G401 (cell line): ENCODE results near the gene EPHB2. TPM values are rescaled to one million over a fixed set of nuclear protein-coding genes. Genes with fewer than 3 reads are reported as not detected.

Source experiments
- DNase-seq: peaks from one replicate; pipeline ENCODE4 v3.0.0-alpha.2; 2015; ENCODE audit warnings: low spot score
- in situ Hi-C: cut with HindIII; loops from 2 replicates; pipeline ENCODE4 v1.10.0; 2016; ENCODE audit warnings: low sequenced_read_pairs, mixed read lengths
- total RNA-seq: library from RNA; depleted of rRNA; stranded (reverse); fragments of >200 nt; shearing (Covaris generic); gene quantifications from 2 replicates; pipeline ENCODE4 v1.2.3, GENCODE V29; 2014

EPHB2 gene
- total RNA-seq, 1 experiment from 2014 or later = 0.14 TPM

DNA sequence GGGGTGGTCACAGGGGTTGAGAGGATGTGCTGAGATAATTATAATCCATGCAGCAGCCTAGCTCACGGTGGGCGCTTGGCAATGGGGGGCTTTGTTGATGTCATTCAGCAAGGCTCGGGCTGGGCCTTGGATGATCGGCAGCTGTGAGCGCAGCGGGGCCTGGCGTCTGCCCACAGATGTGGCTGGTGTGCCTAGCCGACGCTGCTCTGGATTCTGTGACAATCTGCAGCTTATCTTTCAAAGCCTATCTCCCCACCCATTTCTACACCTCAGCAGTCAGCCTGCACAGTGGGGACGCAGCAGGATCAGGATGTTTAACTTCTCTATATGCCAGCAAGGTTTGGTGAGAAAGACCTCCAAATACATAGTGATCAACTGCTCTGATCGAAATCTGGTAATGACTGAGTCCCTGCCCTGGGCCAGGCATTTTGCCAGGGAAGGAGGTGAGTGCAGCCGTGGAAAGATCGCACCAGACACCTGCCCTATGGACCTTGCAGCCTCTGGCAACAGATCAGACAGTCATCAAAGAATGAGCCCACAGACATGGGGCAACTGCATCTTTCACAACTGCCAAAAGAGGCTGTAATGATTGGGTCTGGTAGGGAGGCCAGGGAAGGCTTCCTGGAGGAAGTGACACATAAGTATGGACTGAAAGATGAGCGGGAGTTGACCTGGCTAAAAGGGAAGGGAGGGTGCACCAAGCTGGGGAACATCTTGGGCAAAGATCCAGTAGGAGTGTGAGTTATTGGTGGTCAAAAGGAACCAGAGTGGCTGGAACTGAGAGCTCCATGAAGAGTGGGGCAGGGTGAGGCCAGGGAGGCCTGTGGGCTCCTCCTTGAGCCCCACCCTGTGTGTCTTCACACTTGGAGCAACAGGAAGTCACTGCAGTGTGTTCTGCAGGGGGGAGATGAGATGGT lies 35.3 kb downstream of the EPHB2 start:
- in situ Hi-C loops = no loop called here
- DNase-seq = no peak

DNA sequence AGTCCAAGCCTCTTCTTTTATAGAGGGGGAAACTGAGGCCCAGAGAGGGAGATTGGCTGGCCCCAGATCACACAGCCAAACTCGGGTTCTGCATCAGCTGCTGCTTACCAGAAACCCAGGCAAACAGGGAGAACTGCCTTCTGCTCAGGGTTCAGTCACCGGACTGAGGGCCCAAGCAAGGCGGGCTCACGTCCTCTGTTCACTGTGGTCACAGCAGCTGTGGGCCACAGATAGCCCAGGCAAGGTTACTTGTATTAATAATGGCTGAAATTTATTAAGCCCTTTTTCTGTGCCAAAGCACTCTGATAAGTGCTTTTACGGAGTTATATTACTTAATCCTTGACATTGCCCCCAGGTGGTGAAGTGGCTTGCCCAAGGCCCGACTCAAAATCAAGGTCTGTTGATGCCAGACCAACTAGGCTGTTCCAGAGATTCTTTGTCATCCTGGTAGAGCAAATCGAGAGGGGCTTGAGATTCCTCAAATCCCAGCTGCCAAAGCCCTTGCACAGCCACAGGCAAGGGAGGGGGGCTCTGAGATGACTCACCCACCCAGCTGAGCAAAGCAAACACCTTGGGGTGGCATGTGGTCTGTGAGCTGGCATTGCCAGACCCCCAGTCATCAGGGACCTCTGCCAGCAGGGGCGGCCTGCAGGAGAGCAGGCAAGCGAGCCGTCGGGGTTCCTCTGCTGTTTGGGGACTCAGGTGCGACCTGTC lies 36.5 kb downstream of the EPHB2 start:
- in situ Hi-C loops = no loop called here
- DNase-seq = no peak

DNA sequence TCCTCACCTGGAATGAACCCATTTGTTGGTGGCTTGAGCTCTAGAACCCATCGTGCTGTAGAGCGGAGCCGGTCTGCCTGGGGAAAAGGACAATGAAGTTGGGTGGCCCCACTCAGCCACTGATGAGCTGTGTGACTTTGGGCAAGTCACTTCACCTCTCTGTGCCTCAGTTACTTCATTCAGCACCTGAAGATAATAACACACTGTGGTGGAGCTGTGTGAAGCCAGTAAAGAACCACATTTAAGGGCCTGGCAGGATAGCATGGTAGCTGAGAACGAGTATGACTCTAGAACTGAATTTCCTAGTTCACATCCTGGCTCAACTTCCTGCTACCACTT lies 37.1 kb downstream of the EPHB2 start:
- DNase-seq = no peak
- in situ Hi-C loops = no loop called here

DNA sequence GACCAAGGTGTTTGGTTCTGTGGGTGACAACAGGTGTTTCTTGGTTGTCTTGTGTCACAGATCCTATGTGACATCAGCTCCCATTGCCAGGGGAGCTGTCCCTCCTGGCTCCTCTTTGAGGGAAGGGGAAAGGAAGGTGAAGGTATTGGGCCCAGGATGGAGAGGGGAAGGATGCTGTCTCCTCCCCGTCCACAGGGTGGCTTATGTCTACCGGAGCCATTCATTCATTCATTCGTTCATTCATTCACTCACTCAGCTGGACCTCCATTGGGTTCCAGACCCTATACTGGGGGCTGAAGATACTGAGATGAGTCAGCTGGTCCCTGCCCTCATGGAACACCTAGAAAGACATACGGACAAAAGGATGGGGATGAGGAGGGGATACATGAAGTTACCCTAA lies 38.9 kb downstream of the EPHB2 start:
- in situ Hi-C loops = no loop called here
- DNase-seq = no peak

- in situ Hi-C loops = no loop called here
- DNase-seq = no peak
These were observed 39.5 kb downstream of the EPHB2 start for GRCh38 chr1:22749919-22750684.

- in situ Hi-C loops = no loop called here
These were observed 40.0 kb downstream of the EPHB2 start for GRCh38 chr1:22750685-22751051.

GRCh38 chr1:22751124-22751531 lies 40.5 kb downstream of the EPHB2 start:
- peak; percentile 61 for DNase-seq
- in situ Hi-C loops = no loop called here

More at GRCh38 chr1:22750685-22751051, 40.0 kb downstream of the EPHB2 start:
- no peak for DNase-seq

DNA sequence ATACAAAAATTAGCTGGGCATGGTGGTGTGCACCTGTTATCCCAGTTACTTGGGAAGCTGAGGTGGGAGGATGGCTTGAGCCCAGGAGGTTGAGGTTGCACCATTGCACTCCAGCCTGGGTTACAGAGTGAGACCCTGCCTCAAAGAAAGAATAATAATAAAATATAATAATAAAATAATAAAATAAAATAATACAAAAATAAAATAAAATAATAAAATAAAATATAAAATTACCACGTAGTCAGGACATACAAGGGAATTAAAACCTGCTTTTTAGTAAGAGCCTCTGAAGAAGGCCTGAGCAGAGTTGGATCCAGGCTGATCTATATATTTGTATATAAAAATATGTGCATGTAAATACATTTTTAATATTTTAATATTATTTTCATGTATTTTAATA lies 41.7 kb downstream of the EPHB2 start:
- no peak for DNase-seq
- in situ Hi-C loops = no loop called here

- DNase-seq = no peak
- in situ Hi-C loops = no loop called here
These were observed 42.9 kb downstream of the EPHB2 start for GRCh38 chr1:22753481-22753971.

GRCh38 chr1:22754106-22754768 lies 43.6 kb downstream of the EPHB2 start:
- in situ Hi-C loops = no loop called here
- no peak for DNase-seq

GRCh38 chr1:22754824-22755223 lies 44.2 kb downstream of the EPHB2 start:
- in situ Hi-C loops = loop anchor here (5.0 kb wide), 1 partner anchor 48 kb away; no protein-coding TSS in a partner anchor

DNA sequence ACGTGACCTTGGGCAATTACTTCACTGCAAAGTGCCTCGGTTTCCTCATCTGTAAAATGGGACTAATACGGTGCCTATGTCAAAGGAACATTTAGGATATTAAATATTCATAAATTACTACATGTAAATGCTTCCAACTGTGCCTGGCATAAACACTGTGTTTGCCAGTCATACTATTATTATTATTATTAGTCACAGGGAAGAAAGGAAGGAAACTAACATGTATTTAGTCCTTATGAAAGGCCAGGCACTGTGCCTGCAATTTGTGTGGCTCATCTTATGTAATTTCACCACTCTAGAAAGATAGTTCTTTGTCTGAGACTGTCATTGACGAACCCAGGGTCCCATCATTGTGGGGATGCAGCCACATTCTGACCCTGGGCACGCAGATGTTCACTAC lies 45.0 kb downstream of the EPHB2 start:
- no peak for DNase-seq
- in situ Hi-C loops = loop anchor here (5.0 kb wide), 1 partner anchor 48 kb away; no protein-coding TSS in a partner anchor

More at GRCh38 chr1:22754824-22755223, 44.2 kb downstream of the EPHB2 start:
- DNase-seq = no peak

GRCh38 chr1:22756125-22756735 lies 45.6 kb downstream of the EPHB2 start:
- no peak for DNase-seq
- in situ Hi-C loops = loop anchor here (5.0 kb wide), 1 partner anchor 49 kb away; no protein-coding TSS in a partner anchor

DNA sequence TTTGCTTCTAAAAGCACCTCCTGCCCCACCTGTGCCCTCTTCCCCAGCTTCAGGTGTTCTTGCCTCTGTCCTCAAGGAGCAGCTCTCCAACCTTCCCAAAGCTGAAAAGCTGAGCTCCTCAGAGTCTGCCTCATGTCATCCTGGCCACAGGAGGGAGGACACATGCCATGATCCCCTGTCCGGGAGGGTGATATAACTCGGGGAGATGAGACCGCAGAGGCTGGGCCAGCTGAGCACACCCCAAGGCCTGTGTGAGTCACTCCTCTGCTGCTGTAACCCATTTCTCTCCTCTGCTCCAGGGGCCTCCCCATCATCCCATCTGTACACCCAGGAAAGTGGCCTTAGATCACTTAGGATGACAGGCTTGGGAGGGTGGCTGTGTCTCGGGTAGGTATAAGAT lies 49.8 kb downstream of the EPHB2 start:
- DNase-seq = no peak
- in situ Hi-C loops = no loop called here

- in situ Hi-C loops = no loop called here
- DNase-seq = no peak
These were observed 50.5 kb downstream of the EPHB2 start for GRCh38 chr1:22761101-22761500.

DNA sequence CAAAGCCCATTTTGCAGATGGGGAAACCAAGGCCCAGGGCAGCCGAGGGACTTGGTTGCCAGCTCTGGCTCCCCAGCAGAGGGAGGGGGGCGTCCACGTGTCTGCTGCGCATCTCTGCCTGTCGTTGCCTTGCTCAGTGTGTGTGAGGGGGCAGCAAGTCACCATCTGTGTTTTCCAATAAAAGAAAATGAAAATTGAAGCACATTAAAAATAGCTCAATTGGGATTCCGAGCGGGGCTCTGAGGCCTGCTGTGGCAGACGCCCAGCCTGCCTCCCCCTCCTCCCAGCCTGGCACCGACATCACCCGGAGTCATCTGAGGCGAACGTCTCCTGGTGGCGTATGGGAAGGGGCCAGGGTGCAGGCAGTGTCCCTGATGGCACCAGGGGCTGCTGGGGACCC lies 51.2 kb downstream of the EPHB2 start:
- DNase-seq = no peak
- in situ Hi-C loops = no loop called here

DNA sequence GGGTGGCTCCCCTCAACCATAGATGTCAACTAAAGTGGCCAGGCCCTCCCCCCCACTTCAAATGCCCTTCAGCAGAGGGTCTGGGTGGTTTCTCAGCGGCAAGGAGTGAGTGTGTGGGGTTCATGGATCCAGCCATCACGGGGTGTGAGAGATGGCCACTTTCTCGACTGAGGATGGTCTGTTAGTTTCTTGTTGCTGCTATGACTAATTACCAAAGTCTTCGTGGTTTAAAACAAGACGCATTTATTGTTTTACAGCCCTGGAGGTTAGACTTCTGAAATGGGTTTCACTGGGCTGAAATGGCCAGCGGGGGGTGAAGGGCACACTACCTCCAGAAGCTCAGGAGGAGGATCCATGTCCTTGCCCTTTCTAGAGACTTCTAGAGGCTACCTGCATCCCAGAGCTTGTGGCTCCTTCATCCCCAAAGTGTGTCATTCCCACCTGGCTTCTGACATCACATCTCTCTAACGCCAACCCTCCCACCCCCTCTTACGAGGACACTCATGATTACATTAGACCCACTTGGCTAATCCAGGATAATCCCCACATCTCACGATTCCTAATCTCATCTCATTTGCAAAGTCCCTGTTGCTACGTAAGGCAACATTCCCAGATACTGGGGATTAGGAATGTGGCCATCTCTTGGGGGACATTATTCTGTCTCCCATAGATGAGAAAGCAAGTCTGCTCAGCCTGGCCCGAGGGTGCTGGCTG lies 53.0 kb downstream of the EPHB2 start:
- in situ Hi-C loops = no loop called here
- DNase-seq = no peak

DNA sequence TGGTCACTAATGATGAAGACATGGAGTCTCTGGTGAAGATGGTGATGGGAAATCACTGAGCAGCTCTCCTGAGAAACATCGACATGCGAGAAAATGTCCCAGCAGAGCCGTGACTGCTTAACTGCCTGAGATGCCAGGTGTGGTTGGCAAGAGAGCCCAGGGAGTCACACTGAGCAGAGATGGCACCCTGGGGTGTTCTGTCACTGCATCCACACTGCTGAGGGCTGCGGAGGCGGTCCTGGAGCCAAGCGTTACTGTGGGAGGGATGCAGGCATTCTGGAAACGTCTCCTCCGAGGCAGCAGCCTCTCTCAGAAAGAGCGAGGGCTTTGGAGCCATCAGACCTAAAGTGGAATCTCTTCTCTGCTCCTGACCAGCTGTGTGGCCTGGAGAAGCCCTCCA lies 57.2 kb downstream of the EPHB2 start:
- in situ Hi-C loops = no loop called here
- no peak for DNase-seq
